Endodermal cell (in vitro differentiated cells): ENCODE results near the gene SRSF4. TPM values are rescaled to one million over a fixed set of nuclear protein-coding genes. Genes with fewer than 3 reads are reported as not detected.

Source experiments
- DNase-seq: peaks from one replicate; pipeline ENCODE4 v3.0.0-alpha.2; 2017
- H3K27ac ChIP-seq: 2 replicates; pipeline ENCODE4 v1.5.1; 2013; ENCODE audit warnings: mild to moderate bottlenecking, low read depth, low read length, moderate library complexity
- H3K27me3 ChIP-seq: 2 replicates; pipeline ENCODE4 v1.6.1; 2013; ENCODE audit warnings: mild to moderate bottlenecking, low read length, moderate library complexity; ENCODE audit not compliant: insufficient read depth, control insufficient read depth, poor library complexity, severe bottlenecking
- H3K36me3 ChIP-seq: 2 replicates; pipeline ENCODE4 v1.7.0; 2013; ENCODE audit warnings: mild to moderate bottlenecking, low read length, moderate library complexity; ENCODE audit not compliant: control insufficient read depth, insufficient read depth
- H3K4me1 ChIP-seq: one replicate; pipeline ENCODE4 v1.7.0; 2013; ENCODE audit warnings: low read length; ENCODE audit not compliant: control insufficient read depth, insufficient read depth
- H3K4me3 ChIP-seq: 2 replicates; pipeline ENCODE4 v1.5.1; 2013; ENCODE audit warnings: mild to moderate bottlenecking, low read length, moderate library complexity
- H3K9ac ChIP-seq: 2 replicates; pipeline ENCODE4 v1.6.1; 2013; ENCODE audit warnings: mild to moderate bottlenecking, low read length, moderate library complexity; ENCODE audit not compliant: poor library complexity, severe bottlenecking; ENCODE audit errors: extremely low read depth
- H3K9me3 ChIP-seq: 2 replicates; pipeline ENCODE4 v1.6.1; 2013; ENCODE audit warnings: mild to moderate bottlenecking, low read length, moderate library complexity; ENCODE audit not compliant: control insufficient read depth
- H3K27ac Mint-ChIP-seq: 2 replicates; pipeline ENCODE4 v1.8.0; 2020; ENCODE audit warnings: mixed read lengths
- H3K27me3 Mint-ChIP-seq: 2 replicates; pipeline ENCODE4 v1.8.0; 2021; ENCODE audit warnings: mild to moderate bottlenecking, mixed read lengths; ENCODE audit not compliant: insufficient read depth
- H3K36me3 Mint-ChIP-seq: 2 replicates; pipeline ENCODE4 v1.8.0; 2020; ENCODE audit warnings: low read depth, mixed read lengths
- H3K4me1 Mint-ChIP-seq: 2 replicates; pipeline ENCODE4 v1.8.0; 2020; ENCODE audit warnings: mixed read lengths
- H3K4me3 Mint-ChIP-seq: 2 replicates; pipeline ENCODE4 v1.8.0; 2020; ENCODE audit warnings: mild to moderate bottlenecking, moderate library complexity, mixed read lengths
- H3K9me3 Mint-ChIP-seq: 2 replicates; pipeline ENCODE4 v1.8.0; 2020; ENCODE audit warnings: mild to moderate bottlenecking, mixed read lengths
- WGBS, 2 experiments: methylation state at CpG; one replicate each; pipeline versions ENCODE4 v1.1.5 to v1.1.7; 2013; ENCODE audit warnings: missing lambda C conversion rate in 2 of 2, mixed read lengths in 1 of 2; ENCODE audit not compliant: insufficient coverage in 1 of 2, insufficient read length in 1 of 2; 5-methylcytosine and 5-hydroxymethylcytosine counted together
- total RNA-seq, 2 donors: library from RNA; stranded (reverse); fragmentation: NEBNext Ultra II Directional in 1 of 2; extraction: Animal tissue kit (Norgen Biotek cat#: 25700) in 1 of 2; gene quantifications; 2 replicates in 1 of 2; 3 replicates in 1 of 2; pipeline ENCODE4 v1.2.1, GENCODE V29; 2021
- TF ChIP-seq, protein P1 (sequence below): fragments of 200-600 bp; sonication (generic); conservative IDR thresholded peaks from 2 replicates; pipeline ENCODE4 v1.5.0; 2021; ENCODE audit warnings: antibody characterized with exemption, mild to moderate bottlenecking

The SRSF4 gene
- total RNA-seq, 2 donors from 2014 or later = 89.1 to 107 TPM

DNA sequence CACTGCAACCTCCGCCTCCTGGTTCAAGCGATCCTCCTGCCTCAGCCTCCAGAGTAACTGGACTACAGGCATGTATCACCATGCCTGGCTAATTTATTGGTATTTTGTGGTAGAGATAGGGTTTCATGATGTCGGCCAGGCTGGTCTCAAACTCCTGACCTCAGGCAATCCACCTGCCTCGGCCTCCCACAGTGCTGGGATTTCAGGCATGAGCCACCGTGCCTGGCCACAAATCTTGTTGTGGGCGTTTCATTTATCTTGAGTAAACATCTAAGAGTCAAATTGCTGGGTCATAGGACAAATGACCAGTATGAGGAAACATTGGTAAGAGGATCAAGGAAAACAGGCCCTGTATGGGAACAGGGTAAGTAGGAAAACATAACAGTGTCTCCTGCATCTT, 75.9 kb downstream of the SRSF4 start:
- no peak overlapping the region for H3K4me3 Mint-ChIP-seq
- Histone ChIP-seq H3K36me3 (peaks cover 3% of the 10 kb centered on the region), H3K4me3 (no peak overlapping the region), H3K9ac (no peak overlapping the region), H3K9me3 (no peaks in the 10 kb centered on the region), H3K4me1 (no peaks in the 10 kb centered on the region), H3K27me3 (no peaks in the 10 kb centered on the region), H3K27ac (no peak overlapping the region)
- 77 to 84% methylated on average over 4 to 6 of the region's 6 CpGs for WGBS, 2 experiments
- peak overlapping the region; percentile 50 for H3K27ac Mint-ChIP-seq
- H3K9me3 Mint-ChIP-seq = no peaks in the 10 kb centered on the region
- DNase-seq = no peak
- H3K27me3 Mint-ChIP-seq = no peaks in the 10 kb centered on the region
- peaks cover 5% of the 10 kb centered on the region for H3K4me1 Mint-ChIP-seq
- TF ChIP-seq, protein P1, sequence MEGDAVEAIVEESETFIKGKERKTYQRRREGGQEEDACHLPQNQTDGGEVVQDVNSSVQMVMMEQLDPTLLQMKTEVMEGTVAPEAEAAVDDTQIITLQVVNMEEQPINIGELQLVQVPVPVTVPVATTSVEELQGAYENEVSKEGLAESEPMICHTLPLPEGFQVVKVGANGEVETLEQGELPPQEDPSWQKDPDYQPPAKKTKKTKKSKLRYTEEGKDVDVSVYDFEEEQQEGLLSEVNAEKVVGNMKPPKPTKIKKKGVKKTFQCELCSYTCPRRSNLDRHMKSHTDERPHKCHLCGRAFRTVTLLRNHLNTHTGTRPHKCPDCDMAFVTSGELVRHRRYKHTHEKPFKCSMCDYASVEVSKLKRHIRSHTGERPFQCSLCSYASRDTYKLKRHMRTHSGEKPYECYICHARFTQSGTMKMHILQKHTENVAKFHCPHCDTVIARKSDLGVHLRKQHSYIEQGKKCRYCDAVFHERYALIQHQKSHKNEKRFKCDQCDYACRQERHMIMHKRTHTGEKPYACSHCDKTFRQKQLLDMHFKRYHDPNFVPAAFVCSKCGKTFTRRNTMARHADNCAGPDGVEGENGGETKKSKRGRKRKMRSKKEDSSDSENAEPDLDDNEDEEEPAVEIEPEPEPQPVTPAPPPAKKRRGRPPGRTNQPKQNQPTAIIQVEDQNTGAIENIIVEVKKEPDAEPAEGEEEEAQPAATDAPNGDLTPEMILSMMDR = no peak
- peaks cover 17% of the 10 kb centered on the region for H3K36me3 Mint-ChIP-seq

DNA sequence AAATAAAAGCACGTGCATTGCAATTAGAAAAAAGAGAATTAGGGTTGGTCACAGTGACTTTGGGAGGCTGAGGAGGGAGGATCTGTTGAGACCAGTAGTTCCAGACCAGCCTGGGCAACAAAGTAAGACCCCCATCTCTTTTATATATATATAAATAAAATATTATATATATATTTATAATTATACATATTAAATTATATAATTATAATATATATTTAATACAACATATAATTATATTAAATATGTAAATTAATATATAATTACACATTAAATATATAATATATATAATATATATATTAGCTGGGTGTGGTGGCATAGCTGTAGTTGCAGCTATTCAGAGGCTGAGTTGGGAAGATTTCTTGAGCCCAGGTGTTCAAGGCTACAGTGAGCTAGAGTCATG, 81.2 kb downstream of the SRSF4 start:
- Histone ChIP-seq H3K4me3 (no peak overlapping the region), H3K36me3 (peaks cover 13% of the 10 kb centered on the region), H3K4me1 (peaks cover 4% of the 10 kb centered on the region), H3K9me3 (no peaks in the 10 kb centered on the region), H3K9ac (no peak overlapping the region), H3K27ac (no peak overlapping the region), H3K27me3 (no peaks in the 10 kb centered on the region)
- TF ChIP-seq, protein P1 = no peak
- Mint-ChIP-seq H3K27ac (no peak overlapping the region), H3K4me1 (peaks cover 20% of the 10 kb centered on the region), H3K9me3 (no peaks in the 10 kb centered on the region), H3K27me3 (no peaks in the 10 kb centered on the region), H3K36me3 (peaks cover 29% of the 10 kb centered on the region), H3K4me3 (no peak overlapping the region)
- 100% methylated on average over 1 of the region's 1 CpG; no CpG with 5 or more reads in 1 of the 2 experiments for WGBS, 2 experiments
- DNase-seq = no peak

DNA sequence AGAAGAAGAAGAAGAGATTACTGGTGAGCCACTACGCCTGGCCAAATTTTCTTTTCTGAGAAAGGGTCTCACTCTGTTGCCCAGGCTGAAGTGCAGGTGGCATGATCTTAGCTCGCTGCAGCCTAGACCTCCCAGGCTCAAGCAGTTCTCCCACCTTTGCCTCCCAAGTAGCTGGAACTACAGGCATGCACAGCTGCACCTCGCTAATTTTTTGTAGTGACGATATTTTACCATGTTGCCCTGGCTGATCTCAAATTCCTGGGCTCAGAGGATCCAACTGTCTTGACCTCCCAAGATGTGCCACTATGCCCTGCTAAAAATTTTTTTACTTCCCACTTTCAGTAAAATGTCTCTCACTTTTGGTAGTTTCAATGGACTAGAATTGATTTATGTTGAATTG, 82.4 kb downstream of the SRSF4 start:
- H3K4me1 Mint-ChIP-seq = peaks cover 20% of the 10 kb centered on the region
- TF ChIP-seq, protein P1 = no peak
- no peak overlapping the region for H3K27ac ChIP-seq
- no peaks in the 10 kb centered on the region for H3K9me3 ChIP-seq
- peaks cover 29% of the 10 kb centered on the region for H3K36me3 Mint-ChIP-seq
- peaks cover 4% of the 10 kb centered on the region for H3K4me1 ChIP-seq
- no peaks in the 10 kb centered on the region for H3K9me3 Mint-ChIP-seq
- no peak for DNase-seq
- 92 to 100% methylated on average over 4 of the region's 4 CpGs for WGBS, 2 experiments
- no peak overlapping the region for H3K4me3 Mint-ChIP-seq
- H3K9ac ChIP-seq = no peak overlapping the region
- peaks cover 13% of the 10 kb centered on the region for H3K36me3 ChIP-seq
- no peak overlapping the region for H3K4me3 ChIP-seq
- no peak overlapping the region for H3K27ac Mint-ChIP-seq
- H3K27me3 Mint-ChIP-seq = no peaks in the 10 kb centered on the region
- no peaks in the 10 kb centered on the region for H3K27me3 ChIP-seq

Other genes with a start within 250 kb of the SRSF4 start
- gene TMEM200B, start 58.0 kb downstream of the SRSF4 start, total RNA-seq = 10 to 100 TPM; 36.0 to 49.4 TPM
- 10 to 100 TPM; 33.3 to 38.2 TPM for gene MECR, start 49.0 kb upstream of the SRSF4 start, total RNA-seq
- 10 to 100 TPM; 49.8 to 73.1 TPM for gene PTPRU, start 54.6 kb upstream of the SRSF4 start, total RNA-seq